CD4-positive, alpha-beta T cell treated with Interleukin-17A for 1 hour (primary cell): ENCODE data around the gene TRIM44.
"Not testable (repeated sequence)": the region's sequence is repeated elsewhere in the genome, so short reads cannot be mapped to it uniquely, and the experiment has no call there.

Experiments used
- DNase-seq: peaks from one replicate; pipeline ENCODE4 v3.0.0-alpha.2; 2020

The TRIM44 gene

GRCh38 chr11:35721651-35722282 lies 59.2 kb downstream of the TRIM44 start:
- no peak for DNase-seq

DNA sequence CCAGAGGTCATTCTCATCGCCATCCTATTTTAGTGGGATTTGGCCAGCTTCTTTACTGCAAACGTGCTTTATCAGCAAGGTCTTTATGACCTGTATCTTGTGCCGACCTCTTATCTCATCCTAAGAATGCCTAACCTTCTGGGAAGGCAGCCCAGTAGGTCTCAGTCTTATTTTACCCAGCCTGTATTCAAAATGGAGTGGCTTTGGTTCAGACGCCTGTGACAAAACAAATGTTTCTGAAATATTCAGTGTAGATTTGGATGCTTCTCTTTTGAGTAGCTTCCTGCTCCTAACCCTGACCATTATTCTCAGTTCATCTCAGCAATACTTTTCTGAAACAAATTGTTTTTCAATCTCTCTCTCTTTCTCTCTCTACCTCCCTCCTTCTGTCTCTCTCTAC lies 60.1 kb downstream of the TRIM44 start:
- DNase-seq = no peak

DNA sequence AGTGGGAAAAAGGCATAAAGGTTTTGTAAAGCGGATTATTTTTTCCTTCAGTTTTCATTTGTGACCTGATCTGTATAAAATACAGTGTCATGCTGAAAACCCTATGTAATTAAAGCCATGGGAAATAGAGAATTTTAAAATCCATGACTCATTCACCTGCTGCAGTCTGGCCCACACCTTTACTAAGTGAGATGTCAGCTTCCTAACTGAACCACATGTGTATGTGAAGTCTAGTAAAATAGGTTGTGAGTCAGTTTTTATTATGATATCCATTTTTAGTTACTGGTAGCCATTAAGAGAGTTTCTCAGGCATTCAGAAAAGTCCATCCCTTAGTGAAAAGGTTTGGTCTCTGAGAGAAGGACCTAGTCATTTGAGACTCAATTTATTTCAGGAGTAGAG lies 60.9 kb downstream of the TRIM44 start:
- no peak for DNase-seq

- DNase-seq = no peak
These were observed 61.3 kb downstream of the TRIM44 start for GRCh38 chr11:35723913-35724312.

GRCh38 chr11:35725885-35726284 lies 63.3 kb downstream of the TRIM44 start:
- no peak for DNase-seq

- DNase-seq = no peak
These were observed 64.6 kb downstream of the TRIM44 start for GRCh38 chr11:35727140-35727539.

DNA sequence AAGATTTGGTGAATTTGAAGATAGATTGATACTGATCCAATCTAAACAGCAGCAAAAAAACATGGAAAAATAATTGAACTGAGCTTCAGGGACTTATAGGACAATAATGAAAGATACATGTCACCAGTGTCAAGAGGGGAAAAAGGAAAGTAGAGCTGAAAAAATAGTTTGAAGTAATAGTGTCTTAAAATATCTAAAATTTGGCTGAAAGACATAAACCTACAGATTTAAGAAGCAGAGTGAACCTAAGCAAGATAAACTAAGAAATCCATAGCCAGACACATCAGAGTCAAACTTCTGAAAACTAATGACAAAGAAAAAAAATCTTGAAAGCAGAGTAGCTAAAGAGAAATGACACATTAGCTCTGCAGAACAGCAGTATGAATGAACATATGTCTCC lies 67.7 kb downstream of the TRIM44 start:
- DNase-seq = no peak

GRCh38 chr11:35734669-35735410 lies 72.3 kb downstream of the TRIM44 start:
- DNase-seq = no peak

DNA sequence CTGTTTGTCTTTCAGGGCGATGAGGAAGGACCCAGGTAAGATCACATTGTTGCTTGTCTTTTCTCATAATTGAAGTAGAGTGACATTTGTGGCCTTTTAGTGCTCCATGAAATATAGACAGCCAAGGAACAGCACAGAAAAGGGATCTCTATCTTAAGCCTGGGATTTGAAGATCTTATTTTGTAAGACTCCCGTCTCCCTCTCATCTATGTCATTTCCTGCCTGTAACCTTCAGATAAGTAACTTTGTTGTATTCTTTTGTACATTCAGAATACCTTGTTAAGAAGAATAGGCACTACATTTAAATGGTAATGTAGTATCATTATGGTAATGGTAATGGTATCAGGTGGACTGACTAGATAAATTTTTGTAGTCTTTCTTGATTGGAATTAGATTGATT lies 72.8 kb downstream of the TRIM44 start:
- DNase-seq = no peak

DNA sequence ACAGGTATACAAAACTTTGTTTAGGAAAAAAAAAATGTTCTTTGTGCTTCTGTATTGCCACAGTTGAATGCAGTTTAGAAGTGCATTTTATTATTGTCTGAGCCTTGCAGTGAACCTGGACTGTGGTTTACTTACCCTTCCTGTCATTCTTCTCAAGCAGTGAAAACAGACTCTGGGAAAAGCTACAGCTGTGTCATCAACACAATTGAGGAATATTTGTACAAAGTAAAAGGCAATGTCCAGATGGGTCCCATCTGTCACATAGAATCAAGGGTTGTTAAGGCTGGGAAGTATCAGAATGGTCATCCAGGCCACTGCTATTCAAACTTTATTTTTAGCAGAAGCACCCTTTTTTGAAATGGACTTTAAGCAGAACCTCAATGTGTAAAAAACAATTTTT lies 73.3 kb downstream of the TRIM44 start:
- no peak for DNase-seq

DNA sequence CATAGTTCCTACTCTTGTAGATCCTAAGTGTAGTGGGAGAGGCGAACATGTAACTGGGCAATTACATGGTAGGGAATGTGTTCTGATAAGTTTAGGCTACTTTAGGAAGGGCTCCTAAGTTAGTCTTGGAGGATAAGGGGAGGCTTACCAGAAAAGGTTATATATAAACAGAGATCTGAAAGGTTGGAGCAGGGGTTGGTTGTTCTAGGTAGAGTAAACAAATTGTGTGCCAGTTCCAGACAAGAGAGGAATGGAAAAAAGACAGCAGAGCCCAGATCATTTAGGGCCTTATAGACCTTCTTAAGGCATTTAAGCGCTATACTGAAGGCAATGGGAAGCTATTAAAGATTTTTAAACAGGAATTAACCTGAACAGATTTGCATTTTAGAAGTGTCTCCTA lies 74.4 kb downstream of the TRIM44 start:
- DNase-seq = no peak

DNA sequence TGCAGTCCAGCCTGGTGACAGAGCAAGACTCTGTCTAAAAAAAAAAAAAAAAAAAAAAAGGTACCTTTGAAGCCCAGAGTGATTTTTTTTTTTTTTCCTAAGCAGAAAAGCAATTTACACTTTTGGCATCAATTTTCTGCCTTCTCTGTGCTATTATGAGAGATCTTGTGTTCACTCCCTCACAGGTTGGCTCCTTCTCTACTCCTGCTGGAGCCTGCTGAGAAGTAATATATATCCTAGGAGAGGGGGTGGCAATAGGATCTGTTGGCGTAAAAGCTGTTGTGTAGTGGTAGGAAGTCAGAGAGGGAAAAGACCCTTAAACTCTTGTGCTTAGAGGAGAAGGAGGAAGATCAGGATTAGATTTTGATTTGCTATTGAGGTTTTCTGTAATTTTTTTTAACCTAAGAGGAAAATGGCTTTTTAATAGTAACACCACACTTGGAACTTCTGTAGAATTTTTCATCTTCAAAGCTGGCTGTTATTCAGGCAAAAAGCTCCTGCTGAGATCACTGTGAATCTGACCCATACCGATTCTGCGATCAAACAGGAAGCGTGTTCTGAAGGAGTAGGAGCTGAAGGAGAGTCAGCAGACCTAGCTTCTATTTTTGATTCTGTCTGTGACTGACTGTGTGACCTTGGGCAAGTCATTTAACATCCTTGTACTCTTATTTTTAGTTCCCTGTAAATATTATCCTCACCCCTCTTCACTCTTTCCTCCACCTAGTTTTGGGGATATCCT lies 77.7 kb downstream of the TRIM44 start:
- no peak for DNase-seq

DNA sequence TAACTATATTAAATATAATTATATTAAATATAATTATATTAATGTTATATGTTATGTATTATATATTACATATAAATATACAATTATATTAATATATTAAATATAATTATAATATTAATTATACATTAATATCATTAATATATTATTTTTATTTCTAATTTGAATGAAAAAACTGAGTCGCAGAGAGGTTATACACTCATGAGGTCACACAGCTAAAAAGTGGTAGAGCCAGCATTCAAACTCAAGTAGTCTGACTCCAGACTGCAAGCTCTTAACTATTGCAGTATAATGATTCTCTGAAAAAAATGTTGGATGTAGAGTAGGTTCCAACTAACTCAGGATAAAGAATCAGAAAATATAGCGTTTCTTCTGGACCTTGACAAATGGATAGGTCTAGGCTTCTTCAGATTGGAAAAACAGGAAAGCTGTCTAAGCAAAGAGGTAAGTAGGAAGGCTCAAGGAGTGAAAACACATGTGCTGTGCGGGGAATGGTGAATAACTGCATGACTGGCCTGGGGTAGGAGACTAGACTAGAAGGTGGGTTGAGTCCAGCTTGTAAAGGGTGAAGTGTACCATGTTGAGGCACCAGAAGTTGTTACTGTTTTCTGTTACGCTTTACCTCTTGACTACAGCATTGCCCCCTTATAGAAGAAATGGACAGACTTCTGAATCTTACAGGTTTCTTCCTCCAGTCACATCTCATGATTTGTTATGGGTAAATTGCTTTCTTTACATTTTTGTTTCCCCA lies 80.3 kb downstream of the TRIM44 start:
- no peak for DNase-seq

DNA sequence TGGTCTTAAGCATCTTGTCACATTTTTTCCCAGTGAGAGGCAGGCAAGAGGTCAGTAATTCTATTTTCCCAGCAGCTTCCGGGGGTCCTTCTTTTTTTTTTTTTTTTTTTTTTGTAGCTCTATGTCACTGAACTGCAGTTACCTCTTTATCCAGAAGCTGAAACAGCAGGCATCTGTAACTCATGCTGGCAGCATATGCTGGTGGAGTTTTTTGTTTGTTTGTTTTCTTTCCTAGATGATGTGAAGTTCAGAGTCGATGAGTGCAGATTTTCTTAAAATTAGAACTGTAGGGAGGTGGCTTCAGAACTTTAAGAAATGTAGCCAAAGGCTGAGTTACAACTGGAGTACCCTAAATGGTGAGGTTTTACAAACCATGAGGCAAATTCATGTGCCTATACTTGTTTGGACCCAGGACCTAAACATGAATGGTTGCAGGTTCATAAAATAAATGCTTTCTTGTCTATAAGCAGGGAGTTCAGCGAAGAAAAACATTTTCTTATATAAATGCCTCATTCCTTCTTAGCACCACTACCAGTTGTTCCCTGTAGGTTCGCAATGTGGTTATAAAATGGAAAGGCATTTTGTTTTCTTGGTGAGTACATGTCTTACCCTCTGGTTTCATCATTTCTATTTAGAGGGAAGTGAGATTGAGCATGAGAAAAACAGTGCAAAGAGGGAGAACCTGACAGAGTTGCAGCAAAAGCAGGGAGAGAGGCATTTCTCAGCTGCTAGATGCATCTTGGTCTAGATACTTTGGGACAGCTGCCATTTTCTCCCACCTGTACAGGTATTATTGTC lies 84.0 kb downstream of the TRIM44 start:
- no peak for DNase-seq

- no peak for DNase-seq
These were observed 85.1 kb downstream of the TRIM44 start for GRCh38 chr11:35747668-35748067.

DNA sequence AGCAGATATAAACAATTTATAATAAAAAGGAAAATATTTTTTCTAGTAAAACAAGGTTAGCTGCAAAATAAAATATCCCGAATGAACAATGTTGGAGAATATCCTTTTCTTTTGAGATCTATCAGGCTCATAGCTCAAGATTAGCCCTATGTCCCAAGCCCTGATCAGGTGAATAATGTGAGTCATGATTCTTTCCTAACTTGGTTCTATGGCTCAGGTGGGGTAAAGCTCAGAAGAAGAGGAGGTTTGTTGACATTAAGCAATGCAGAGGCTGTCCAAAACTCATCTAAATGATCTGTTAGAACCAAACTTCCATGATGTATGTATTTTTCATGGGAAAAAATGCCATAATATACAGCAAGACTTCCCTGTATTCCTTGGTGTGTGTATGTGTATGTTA lies 86.1 kb downstream of the TRIM44 start:
- no peak for DNase-seq

DNA sequence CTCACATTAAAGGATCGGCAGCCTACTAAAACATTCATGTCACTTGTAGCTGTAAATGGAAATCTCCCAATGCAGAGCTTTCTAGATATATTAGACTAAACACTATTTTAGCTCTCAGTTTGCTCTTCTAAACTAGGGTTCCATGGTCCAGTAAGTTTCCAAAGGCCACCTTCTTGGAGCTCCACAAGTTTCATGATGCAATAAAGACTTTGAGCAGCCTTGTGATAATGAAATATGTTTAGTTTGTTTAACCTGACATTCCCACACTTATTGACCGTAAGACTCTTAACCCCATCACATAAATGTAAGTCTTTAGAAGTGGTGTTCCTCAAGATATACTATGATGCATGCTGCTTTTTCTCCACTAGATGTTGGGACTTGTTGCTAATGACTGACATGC lies 87.7 kb downstream of the TRIM44 start:
- DNase-seq = no peak

- DNase-seq = no peak
These were observed 88.5 kb downstream of the TRIM44 start for GRCh38 chr11:35750981-35751663.

DNA sequence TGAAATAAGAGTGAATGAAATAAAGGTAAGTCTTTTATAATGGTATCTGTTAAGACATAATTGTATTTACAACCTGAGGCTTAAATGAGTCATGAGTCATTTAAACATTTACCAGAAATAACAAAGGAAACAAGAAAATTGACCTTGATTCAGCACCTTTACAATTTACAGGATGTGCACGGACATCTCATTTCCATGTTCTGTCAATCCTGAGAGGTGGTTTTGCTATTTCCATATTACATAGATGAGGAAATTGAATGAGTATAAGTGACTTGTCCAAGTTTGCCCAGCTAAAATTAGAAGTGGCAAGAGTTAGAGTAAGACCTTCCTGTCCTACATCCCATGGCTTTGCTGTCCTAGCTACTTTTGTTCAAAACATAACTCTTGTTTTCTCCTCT lies 89.1 kb downstream of the TRIM44 start:
- DNase-seq = no peak

GRCh38 chr11:35752115-35752514 lies 89.5 kb downstream of the TRIM44 start:
- no peak for DNase-seq

GRCh38 chr11:35753573-35753972 lies 91.0 kb downstream of the TRIM44 start:
- DNase-seq = not testable (repeated sequence)

DNA sequence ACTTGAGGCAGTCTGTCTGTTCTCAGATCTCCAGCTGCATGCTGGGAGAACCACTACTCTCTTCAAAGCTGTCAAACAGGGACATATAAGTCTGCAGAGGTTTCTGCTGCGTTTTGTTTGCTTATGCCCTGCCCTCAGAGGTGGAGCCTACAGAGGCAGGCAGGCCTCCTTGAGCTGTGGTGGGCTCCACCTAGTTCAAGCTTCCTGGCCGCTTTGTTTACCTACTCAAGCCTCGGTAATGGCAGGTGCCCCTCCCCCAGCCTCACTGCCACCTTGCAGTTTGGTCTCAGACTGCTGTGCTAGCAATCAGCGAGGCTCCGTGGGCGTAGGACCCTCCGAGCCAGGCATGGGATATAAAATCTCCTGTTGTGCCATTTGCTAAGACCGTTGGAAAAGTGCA lies 97.4 kb downstream of the TRIM44 start:
- DNase-seq = not testable (repeated sequence)
